Measurements from ENCODE around the gene JHY. TPM values are rescaled to one million over a fixed set of nuclear protein-coding genes. Genes with fewer than 3 reads are reported as not detected.

The JHY gene
- total and polyA plus RNA-seq, 10 donors: 1.0 to 5.6 (median 4.4) TPM

GRCh38 chr11:122863704-122864326 lies 18.7 kb upstream of the JHY start:
- DNase-seq: no peak
- peaks cover 0 to 11% (median 7%) of the 10 kb centered on the region in 6 donors for H3K4me1 ChIP-seq
- 32 to 41% (median 33%) methylated on average over 7 of the region's 7 CpGs for WGBS, 5 donors

GRCh38 chr11:122864386-122865115 lies 18.0 kb upstream of the JHY start:
- Histone ChIP-seq H3K4me3 (peak overlapping the region in 1 of 8 donors; percentile 20), H3K27ac (peak overlapping the region in 4 of 8 donors; percentile 1 to 58 (median 20)), H3K4me1 (peaks cover 0 to 11% (median 7%) of the 10 kb centered on the region in 6 donors), H3K36me3 (peaks cover 0 to 10% (median 0%) of the 10 kb centered on the region in 6 donors), H3K27me3 (replicated peaks in 1 of 7) (peaks cover 0 to 13% (median 0%) of the 10 kb centered on the region in 7 donors), H3K9me3 (no peaks in the 10 kb centered on the region)
- WGBS, 5 donors: 34 to 54% (median 48%) methylated on average over 7 of the region's 7 CpGs
- intact Hi-C loops (cut with DNase I; ENCODE audit: low total_unique reads): loop anchor here (10.0 kb wide), 2 partner anchors 160 to 190 kb away; no protein-coding TSS in a partner anchor
- no peak for DNase-seq
- TF ChIP-seq POLR2AphosphoS5 (IDR thresholded peaks at IDR 0.05): no peak
- no peak for TF ChIP-seq POLR2A (IDR thresholded peaks at IDR 0.05)
- no peak for TF ChIP-seq CTCF (IDR thresholded peaks at IDR 0.05 in 8 of 11, conservative IDR thresholded peaks at IDR 0.05 in 3 of 11)

More at GRCh38 chr11:122863704-122864326, 18.7 kb upstream of the JHY start:
- Histone ChIP-seq H3K4me3 (peak overlapping the region in 1 of 8 donors; percentile 20), H3K27ac (peak overlapping the region in 2 of 8 donors; percentile 1 to 58), H3K27me3 (replicated peaks in 1 of 7) (peaks cover 0 to 13% (median 0%) of the 10 kb centered on the region in 7 donors), H3K9me3 (no peaks in the 10 kb centered on the region), H3K36me3 (peaks cover 0 to 10% (median 0%) of the 10 kb centered on the region in 6 donors)
- peak; percentile 49 to 82 (median 75) for TF ChIP-seq CTCF (IDR thresholded peaks at IDR 0.05 in 8 of 11, conservative IDR thresholded peaks at IDR 0.05 in 3 of 11)
- TF ChIP-seq POLR2A (IDR thresholded peaks at IDR 0.05): no peak
- TF ChIP-seq POLR2AphosphoS5 (IDR thresholded peaks at IDR 0.05): no peak
- intact Hi-C loops (cut with DNase I; ENCODE audit: low total_unique reads): loop anchor here (10.0 kb wide), 2 partner anchors 161 to 191 kb away; no protein-coding TSS in a partner anchor

- DNase-seq: no peak
- Histone ChIP-seq H3K9me3 (no peaks in the 10 kb centered on the region), H3K36me3 (peaks cover 0 to 10% (median 0%) of the 10 kb centered on the region in 6 donors), H3K27me3 (replicated peaks in 1 of 7) (no peaks in the 10 kb centered on the region), H3K4me3 (no peak overlapping the region), H3K4me1 (no peaks in the 10 kb centered on the region), H3K27ac (no peak overlapping the region)
- TF ChIP-seq CTCF (IDR thresholded peaks at IDR 0.05 in 8 of 11, conservative IDR thresholded peaks at IDR 0.05 in 3 of 11) (no peak), POLR2AphosphoS5 (IDR thresholded peaks at IDR 0.05) (no peak), POLR2A (IDR thresholded peaks at IDR 0.05) (no peak)
- intact Hi-C loops (cut with DNase I; ENCODE audit: low total_unique reads): loop anchor here (10.0 kb wide), 2 partner anchors 155 to 185 kb away; no protein-coding TSS in a partner anchor
- WGBS, 5 donors: 70 to 83% (median 76%) methylated on average over 6 of the region's 6 CpGs
These were observed 12.9 kb upstream of the JHY start for GRCh38 chr11:122869622-122870021.

- peaks cover 0 to 4% (median 0%) of the 10 kb centered on the region in 6 donors for H3K36me3 ChIP-seq
- 86 to 93% (median 92%) methylated on average over 4 of the region's 4 CpGs for WGBS, 5 donors
- H3K4me3 ChIP-seq: no peak overlapping the region
- no peaks in the 10 kb centered on the region for H3K27me3 ChIP-seq (replicated peaks in 1 of 7)
- H3K4me1 ChIP-seq: no peaks in the 10 kb centered on the region
- H3K9me3 ChIP-seq: no peaks in the 10 kb centered on the region
- DNase-seq: no peak
- intact Hi-C loops (cut with DNase I; ENCODE audit: low total_unique reads): no loop called here
- TF ChIP-seq POLR2A (IDR thresholded peaks at IDR 0.05) (no peak), POLR2AphosphoS5 (IDR thresholded peaks at IDR 0.05) (no peak), CTCF (IDR thresholded peaks at IDR 0.05 in 8 of 11, conservative IDR thresholded peaks at IDR 0.05 in 3 of 11) (no peak)
- H3K27ac ChIP-seq: no peak overlapping the region
These were observed 11.3 kb upstream of the JHY start for GRCh38 chr11:122871302-122871701.

All from spleen (tissue), 11 donors.